AG04450 (cell line): Measurements from ENCODE around the gene SPATA33. TPM values are rescaled to one million over a fixed set of nuclear protein-coding genes. Genes with fewer than 3 reads are reported as not detected.

Experiments
- CTCF ChIA-PET: fragments of 300-600, 350-600 bp; formaldehyde crosslinking; extraction: SDS; loops from one replicate; lab custom pipeline; 2022; ENCODE audit warnings: antibody characterized with exemption, inconsistent platforms; lab: Charles Lee
- POLR2A ChIA-PET: fragments of 350-600 bp; formaldehyde crosslinking; extraction: SDS; loops from one replicate; lab custom pipeline; 2021; ENCODE audit warnings: antibody characterized with exemption, inconsistent platforms; lab: Yijun Ruan, JAX
- DNase-seq: peaks from one replicate; pipeline ENCODE4 v3.0.0-alpha.2; 2011; ENCODE audit warnings: low read depth, low spot score
- H3K27ac ChIP-seq: one replicate; pipeline ENCODE4 v1.5.1; 2012; ENCODE audit warnings: low read depth, low read length, control low read depth
- H3K27me3 ChIP-seq: one replicate; pipeline ENCODE4 v1.6.0; 2012; ENCODE audit warnings: low read length; ENCODE audit not compliant: control insufficient read depth, insufficient read depth
- H3K4me3 ChIP-seq: 2 replicates; pipeline ENCODE4 v1.5.1; 2011; ENCODE audit warnings: mild to moderate bottlenecking, low read depth, low read length, control low read depth
- H3K9me3 ChIP-seq: 2 replicates; pipeline ENCODE4 v1.5.1; 2012; ENCODE audit warnings: low read length; ENCODE audit not compliant: control insufficient read depth, insufficient read depth
- CTCF ChIP-seq: IDR thresholded peaks from 2 replicates; pipeline ENCODE4 v1.5.1; 2011; ENCODE audit warnings: low read depth, low read length, control low read depth, inconsistent platforms
- polyA plus RNA-seq: library from polyadenylated mRNA; depleted of rRNA; stranded (reverse); fragments of >200 nt; gene quantifications from 2 replicates; pipeline ENCODE4 v1.2.3, GENCODE V29; 2011

SPATA33 gene
- polyA plus RNA-seq, 1 experiment, result 2.4 TPM

GRCh38 chr16:89705006-89705405 is 47.4 kb downstream of the SPATA33 start:
- Histone ChIP-seq H3K27me3 (no peaks in the 10 kb centered on the region), H3K27ac (no peak overlapping the region), H3K9me3 (no peaks in the 10 kb centered on the region; the same call in 1 of the 2 replicates), H3K4me3 (no peak overlapping the region)
- DNase-seq, result no peak
- ChIA-PET POLR2A (no interaction called here), CTCF (interaction anchor here (1.0 to 5.2 kb wide), 5 partner anchors 9 to 159 kb away, joined by 3 to 42 read pairs (median 6); no protein-coding TSS in a partner anchor)
- TF ChIP-seq CTCF, result no peak

GRCh38 chr16:89706518-89707260 is 49.1 kb downstream of the SPATA33 start:
- H3K27ac ChIP-seq, result no peak overlapping the region
- ChIA-PET CTCF (interaction anchor here (0.6 to 5.2 kb wide), 16 partner anchors 8 to 212 kb away, joined by 3 to 42 read pairs (median 4); partner anchors contain the start of genes MC1R and VPS9D1), POLR2A (interaction anchor here (0.6 to 1.0 kb wide), 4 partner anchors 10 to 36 kb away, joined by 3 to 5 read pairs (median 4); partner anchors contain the start of gene VPS9D1)
- no peak for TF ChIP-seq CTCF
- no peaks in the 10 kb centered on the region; the same call in 1 of the 2 replicates for H3K9me3 ChIP-seq
- no peaks in the 10 kb centered on the region for H3K27me3 ChIP-seq
- no peak overlapping the region for H3K4me3 ChIP-seq
- DNase-seq, result no peak

DNA sequence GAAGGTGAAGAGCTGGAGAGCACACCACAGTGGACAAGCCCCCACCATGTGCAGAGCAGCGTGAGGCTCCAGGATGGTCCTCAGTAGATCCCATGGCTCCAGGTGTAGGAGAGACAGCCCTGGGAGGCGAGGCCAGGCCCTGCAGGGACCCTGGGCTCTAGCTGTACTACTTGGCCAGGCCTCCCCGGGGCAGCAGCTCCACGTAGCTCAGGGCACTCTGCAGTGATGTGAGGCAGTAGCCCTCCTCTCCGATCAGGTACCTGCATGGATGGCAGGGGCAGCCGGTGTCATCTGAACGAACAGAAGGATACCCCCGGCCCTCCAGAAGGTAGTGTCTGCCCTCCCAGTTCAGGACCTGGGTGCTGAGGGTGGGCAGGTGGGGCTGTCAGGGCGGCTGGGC is 50.1 kb downstream of the SPATA33 start:
- CTCF ChIA-PET, result interaction anchor here (5.2 kb wide), 1 partner anchor 153 kb away, joined by 42 read pairs; no protein-coding TSS in a partner anchor
- DNase-seq, result no peak
- H3K9me3 ChIP-seq, result no peaks in the 10 kb centered on the region; the same call in 1 of the 2 replicates
- H3K27ac ChIP-seq, result no peak overlapping the region
- no peak for TF ChIP-seq CTCF
- no peaks in the 10 kb centered on the region for H3K27me3 ChIP-seq
- H3K4me3 ChIP-seq, result no peak overlapping the region
- POLR2A ChIA-PET, result no interaction called here

DNA sequence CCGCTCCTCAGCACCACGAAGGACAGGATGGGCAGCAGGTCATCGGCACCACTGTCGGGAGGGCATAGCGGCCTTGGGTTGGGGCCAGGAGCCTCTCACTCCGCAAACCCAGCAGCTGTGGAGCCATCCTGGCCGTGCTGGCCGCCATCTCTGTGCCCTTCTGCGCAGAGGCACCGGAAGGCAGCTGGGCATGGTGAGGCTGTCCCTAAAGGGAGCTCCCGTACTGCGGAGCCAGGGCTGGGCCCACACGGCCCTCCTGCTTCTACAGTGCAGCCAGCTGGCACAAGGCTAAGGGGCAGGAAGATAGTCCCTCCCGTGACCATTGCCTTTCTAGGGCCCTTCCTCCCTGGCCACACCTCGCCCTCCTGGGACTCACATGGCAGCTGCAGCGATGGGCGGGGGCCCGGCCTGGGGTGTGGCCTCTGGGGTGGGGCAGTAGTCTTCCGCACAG is 50.9 kb downstream of the SPATA33 start:
- Histone ChIP-seq H3K4me3 (no peak overlapping the region), H3K27ac (no peak overlapping the region), H3K9me3 (no peaks in the 10 kb centered on the region; the same call in 1 of the 2 replicates), H3K27me3 (no peaks in the 10 kb centered on the region)
- POLR2A ChIA-PET, result interaction anchor here (0.6 to 1.0 kb wide), 2 partner anchors 8 to 22 kb away, joined by 4 to 5 read pairs; partner anchors contain the start of gene CDK10
- DNase-seq, result no peak
- CTCF ChIA-PET, result interaction anchor here (1.0 kb wide), 1 partner anchor 8 kb away, joined by 4 read pairs; no protein-coding TSS in a partner anchor
- TF ChIP-seq CTCF, result no peak

- no peak for DNase-seq
- H3K27me3 ChIP-seq, result no peaks in the 10 kb centered on the region
- no peaks in the 10 kb centered on the region; the same call in 1 of the 2 replicates for H3K9me3 ChIP-seq
- POLR2A ChIA-PET, result interaction anchor here (0.6 to 1.0 kb wide), 2 partner anchors 9 to 23 kb away, joined by 4 to 5 read pairs; partner anchors contain the start of gene CDK10
- no peak overlapping the region for H3K27ac ChIP-seq
- no peak overlapping the region for H3K4me3 ChIP-seq
- TF ChIP-seq CTCF, result no peak
- CTCF ChIA-PET, result interaction anchor here (0.6 to 1.0 kb wide), 2 partner anchors 9 to 31 kb away, joined by 4 read pairs; no protein-coding TSS in a partner anchor
Measured at GRCh38 chr16:89709166-89709565, 51.5 kb downstream of the SPATA33 start.
